HepG2 (cell line): ENCODE data around the gene CDC20. TPM values are rescaled to one million over a fixed set of nuclear protein-coding genes. Genes with fewer than 3 reads are reported as not detected.
A peak's percentile ranks its signal among the peaks of the same experiment; 100 is the strongest.

Source experiments
- ARHGAP35 ChIP-seq: sonication (generic); formaldehyde crosslinking; IDR thresholded peaks from 2 replicates; pipeline ENCODE4 v1.9.0; 2022; ENCODE audit warnings: mild to moderate bottlenecking, inconsistent platforms, moderate library complexity, missing genetic modification reagents, borderline replicate concordance
- DMTF1 ChIP-seq: sonication (generic); formaldehyde crosslinking; IDR thresholded peaks from 2 replicates; pipeline ENCODE4 v1.4.0; 2020; ENCODE audit warnings: mild to moderate bottlenecking, missing genetic modification reagents
- FOXC1 ChIP-seq: sonication (generic); formaldehyde crosslinking; IDR thresholded peaks from 2 replicates; pipeline ENCODE4 v1.8.0; 2022; ENCODE audit warnings: mild to moderate bottlenecking, missing genetic modification reagents, borderline replicate concordance
- HOXA3 ChIP-seq: sonication (generic); formaldehyde crosslinking; IDR thresholded peaks from 2 replicates; pipeline ENCODE4 v1.5.0; 2020; ENCODE audit warnings: missing genetic modification reagents
- MATR3 ChIP-seq: sonication (generic); formaldehyde crosslinking; IDR thresholded peaks from 2 replicates; pipeline ENCODE4 v1.4.0; 2020; ENCODE audit warnings: missing genetic modification reagents
- MIER3 ChIP-seq: IDR thresholded peaks from 2 replicates; pipeline ENCODE4 v1.6.1; 2016; ENCODE audit warnings: missing compliant biosample characterization, borderline replicate concordance
- MIXL1 ChIP-seq: IDR thresholded peaks from 2 replicates; pipeline ENCODE4 v1.6.1; 2016
- MNT ChIP-seq: fragments of 450-650 bp; IDR thresholded peaks from 2 replicates; pipeline ENCODE4 v1.6.1; 2016
- POGZ ChIP-seq: sonication (generic); formaldehyde crosslinking; IDR thresholded peaks from 2 replicates; pipeline ENCODE4 v1.4.0; 2020; ENCODE audit warnings: mild to moderate bottlenecking, missing genetic modification reagents
- THAP11 ChIP-seq: IDR thresholded peaks from 2 replicates; pipeline ENCODE4 v1.6.1; 2016; ENCODE audit warnings: missing biosample characterization, missing genetic modification reagents
- ZBTB1 ChIP-seq: sonication (generic); formaldehyde crosslinking; IDR thresholded peaks from 2 replicates; pipeline ENCODE4 v1.4.0; 2020; ENCODE audit warnings: missing genetic modification reagents, borderline replicate concordance
- ZKSCAN1 ChIP-seq: fragments of 150-350 bp; IDR thresholded peaks from 2 replicates; pipeline ENCODE4 v1.6.1; 2014; ENCODE audit warnings: low read length
- ZNF101 ChIP-seq: sonication (generic); formaldehyde crosslinking; IDR thresholded peaks from 2 replicates; pipeline ENCODE4 v1.4.0; 2020; ENCODE audit warnings: mild to moderate bottlenecking, low read depth, missing genetic modification reagents, borderline replicate concordance
- ZNF18 ChIP-seq: sonication (generic); formaldehyde crosslinking; IDR thresholded peaks from 2 replicates; pipeline ENCODE4 v1.8.0; 2022; ENCODE audit warnings: mild to moderate bottlenecking, missing genetic modification reagents; ENCODE audit not compliant: insufficient replicate concordance
- ZNF331 ChIP-seq: sonication (generic); formaldehyde crosslinking; IDR thresholded peaks from 2 replicates; pipeline ENCODE4 v1.4.0; 2020; ENCODE audit warnings: missing genetic modification reagents
- ZNF589 ChIP-seq: sonication (generic); formaldehyde crosslinking; conservative IDR thresholded peaks from 2 replicates; pipeline ENCODE4 v1.8.0; 2022; ENCODE audit warnings: mild to moderate bottlenecking, moderate library complexity, missing genetic modification reagents
- polyA plus RNA-seq, 8 experiments: library from polyadenylated mRNA; depleted of rRNA in 3 of 8; stranded (reverse) in 7 of 8; unstranded in 1 of 8; fragments of >200 nt; fragmentation: Illumina TruSeq in 4 of 8; extraction: Trizol in 4 of 8; gene quantifications; 2 replicates each; pipeline versions ENCODE4 v1.2.1 to v1.2.3, GENCODE V29; 2011 to 2016; ENCODE audit warnings: low read depth in 4 of 8, missing spikeins in 1 of 8, mixed read lengths in 1 of 8; ENCODE audit not compliant: insufficient read depth in 1 of 8
- total RNA-seq, 5 experiments: library from RNA; depleted of rRNA; stranded (reverse); fragments of >200 nt; fragmentation: Illumina TruSeq; extraction: Trizol; gene quantifications; 2 replicates each; pipeline ENCODE4 v1.2.3, GENCODE V29; 2016; ENCODE audit warnings: low read depth in 1 of 5
- TF ChIP-seq, protein P1 (sequence below): sonication (generic); formaldehyde crosslinking; IDR thresholded peaks from 2 replicates; pipeline ENCODE4 v1.5.1; 2020; ENCODE audit warnings: missing genetic modification reagents, mild to moderate bottlenecking, borderline replicate concordance
- TF ChIP-seq, protein P2 (sequence below): sonication (generic); formaldehyde crosslinking; IDR thresholded peaks from 2 replicates; pipeline ENCODE4 v1.4.0; 2020; ENCODE audit warnings: missing genetic modification reagents, mild to moderate bottlenecking, borderline replicate concordance

CDC20 gene
- total and polyA plus RNA-seq, 2 of the 13 experiments (the other 11 are each of a cell fraction or from before 2014, with no cell fraction given), result 57.9 to 90.0 TPM

- TF ChIP-seq, protein P1, sequence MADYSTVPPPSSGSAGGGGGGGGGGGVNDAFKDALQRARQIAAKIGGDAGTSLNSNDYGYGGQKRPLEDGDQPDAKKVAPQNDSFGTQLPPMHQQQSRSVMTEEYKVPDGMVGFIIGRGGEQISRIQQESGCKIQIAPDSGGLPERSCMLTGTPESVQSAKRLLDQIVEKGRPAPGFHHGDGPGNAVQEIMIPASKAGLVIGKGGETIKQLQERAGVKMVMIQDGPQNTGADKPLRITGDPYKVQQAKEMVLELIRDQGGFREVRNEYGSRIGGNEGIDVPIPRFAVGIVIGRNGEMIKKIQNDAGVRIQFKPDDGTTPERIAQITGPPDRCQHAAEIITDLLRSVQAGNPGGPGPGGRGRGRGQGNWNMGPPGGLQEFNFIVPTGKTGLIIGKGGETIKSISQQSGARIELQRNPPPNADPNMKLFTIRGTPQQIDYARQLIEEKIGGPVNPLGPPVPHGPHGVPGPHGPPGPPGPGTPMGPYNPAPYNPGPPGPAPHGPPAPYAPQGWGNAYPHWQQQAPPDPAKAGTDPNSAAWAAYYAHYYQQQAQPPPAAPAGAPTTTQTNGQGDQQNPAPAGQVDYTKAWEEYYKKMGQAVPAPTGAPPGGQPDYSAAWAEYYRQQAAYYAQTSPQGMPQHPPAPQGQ, result 0 out of 2 replicates have a peak, but pooled peaks have one; percentile 28
- TF ChIP-seq HOXA3 (CRISPR knock-in tag) (peak; percentile 72; the same call in 1 of the 2 replicates), ZNF331 (peak; percentile 76), ZNF18 (CRISPR knock-in tag) (peak; percentile 85), DMTF1 (CRISPR knock-in tag) (no peak), ZNF589 (CRISPR knock-in tag) (0 out of 2 replicates have a peak, but pooled peaks have one; percentile 43), FOXC1 (peak; percentile 88; the same call in 1 of the 2 replicates), ZBTB1 (CRISPR knock-in tag) (no peak), ARHGAP35 (no peak; the same call in 1 of the 2 replicates), POGZ (CRISPR knock-in tag) (peak; percentile 81), ZKSCAN1 (no peak), MIER3 (CRISPR knock-in tag) (peak; percentile 47; the same call in 1 of the 2 replicates), MATR3 (CRISPR knock-in tag) (no peak), ZNF101 (CRISPR knock-in tag) (no peak), THAP11 (CRISPR knock-in tag) (peak; percentile 95), MIXL1 (CRISPR knock-in tag) (0 out of 2 replicates have a peak, but pooled peaks have one; percentile 45), MNT (0 out of 2 replicates have a peak, but pooled peaks have one; percentile 10)
- TF ChIP-seq, protein P2, sequence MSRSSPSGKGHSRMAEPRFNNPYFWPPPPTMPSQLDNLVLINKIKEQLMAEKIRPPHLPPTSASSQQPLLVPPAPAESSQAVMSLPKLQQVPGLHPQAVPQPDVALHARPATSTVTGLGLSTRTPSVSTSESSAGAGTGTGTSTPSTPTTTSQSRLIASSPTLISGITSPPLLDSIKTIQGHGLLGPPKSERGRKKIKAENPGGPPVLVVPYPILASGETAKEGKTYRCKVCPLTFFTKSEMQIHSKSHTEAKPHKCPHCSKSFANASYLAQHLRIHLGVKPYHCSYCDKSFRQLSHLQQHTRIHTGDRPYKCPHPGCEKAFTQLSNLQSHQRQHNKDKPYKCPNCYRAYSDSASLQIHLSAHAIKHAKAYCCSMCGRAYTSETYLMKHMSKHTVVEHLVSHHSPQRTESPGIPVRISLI (CRISPR knock-in tag), result no peak
These were observed 30.8 kb downstream of the CDC20 start, which contains the start of the genes MED8 and SZT2 (continued) for GRCh38 chr1:43389326-43390313.
